NCI-H526 treated with DMSO at 0.1 percent for 48 hours (cell line): ENCODE measurements around the gene FOSL1.

Source experiments
- DNase-seq: peaks from one replicate; lab custom pipeline; 2025; lab: John Stamatoyannopoulos, UW

Gene FOSL1

GRCh38 chr11:65900125-65900898 is at the start of gene FOSL1:
TSS of gene FOSL1 (minus strand) at chr11:65900388. CDS start at chr11:65900339, 49 bp downstream.
- DNase-seq, result peak; percentile 77

DNA sequence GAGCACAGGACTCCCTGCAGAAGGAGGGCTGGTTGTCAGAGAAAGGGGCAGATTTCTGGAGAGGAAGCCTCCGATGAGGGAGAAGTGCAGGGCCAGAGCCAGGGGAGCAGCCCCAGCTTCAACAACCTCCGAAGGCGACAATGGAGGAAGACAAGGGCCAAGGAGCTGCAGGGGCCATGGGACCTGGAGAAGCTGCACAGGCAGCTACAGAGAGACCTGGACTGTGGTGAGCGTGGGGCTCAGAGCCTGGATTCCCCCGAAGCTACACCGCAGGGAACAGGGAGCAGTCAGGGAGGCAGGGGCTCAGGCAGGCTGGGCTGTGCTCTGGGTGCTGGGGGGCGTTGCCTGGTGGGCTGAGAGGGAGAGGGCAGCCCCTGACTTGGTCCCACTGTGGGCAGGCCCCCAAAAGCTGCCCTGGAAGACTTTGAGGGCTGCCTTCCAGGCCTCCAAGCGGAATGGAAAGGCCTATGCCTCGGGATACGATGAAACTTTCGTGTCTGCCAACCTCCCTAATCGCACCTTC is 47.5 kb upstream of the FOSL1 start:
- no peak for DNase-seq

DNA sequence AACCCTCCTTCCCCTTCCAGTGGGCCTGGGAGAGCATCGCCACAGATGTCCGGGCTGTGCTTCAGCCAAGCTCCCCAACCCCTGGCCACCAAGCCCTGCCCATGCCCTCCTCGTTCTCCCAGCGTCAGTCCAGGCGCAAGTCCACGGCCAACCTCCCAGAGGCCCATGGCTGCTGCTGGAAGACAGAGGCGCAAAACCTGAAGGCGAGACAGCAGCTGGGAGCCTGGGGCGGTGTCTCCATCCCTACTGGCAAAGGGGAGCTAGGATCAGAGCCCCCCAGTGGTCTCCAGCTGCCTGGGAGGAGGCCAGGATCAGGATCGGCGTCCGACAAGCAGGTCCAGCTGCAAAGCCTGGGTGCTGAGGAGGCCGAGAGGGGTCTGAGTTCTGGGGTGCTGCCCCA is 46.9 kb upstream of the FOSL1 start:
- no peak for DNase-seq

- no peak for DNase-seq
These were observed 46.5 kb upstream of the FOSL1 start for GRCh38 chr11:65946655-65947054.

GRCh38 chr11:65945941-65946558 is 45.9 kb upstream of the FOSL1 start:
- DNase-seq, result no peak

DNA sequence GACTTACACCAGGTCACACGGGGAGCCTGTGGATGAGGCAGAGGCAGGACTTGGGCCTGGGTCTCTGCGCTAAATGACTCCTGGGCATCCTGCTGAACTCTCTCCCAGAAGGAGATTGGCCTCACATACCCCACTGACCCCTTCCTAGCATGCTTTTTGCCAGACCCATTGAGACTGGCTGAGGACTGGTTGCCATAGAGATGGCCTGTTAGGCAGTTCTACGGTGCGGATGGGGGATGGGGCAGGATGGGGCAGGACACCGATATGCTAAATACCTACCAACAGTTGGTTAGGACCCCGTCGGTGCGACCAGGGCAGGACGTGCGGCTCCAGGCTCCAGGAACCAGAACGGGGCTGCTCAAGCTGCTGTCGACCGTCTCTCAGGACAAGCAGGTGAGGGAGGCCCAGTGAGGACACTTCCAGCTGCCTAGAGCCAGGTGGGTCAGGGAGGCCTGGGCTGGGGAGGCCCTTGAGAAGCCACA is 45.3 kb upstream of the FOSL1 start, which contains the start of gene TSGA10IP:
TSGA10IP (plus strand) TSS at position 51 of the 482 bp plus-strand sequence; CDS start at position 247, 196 bp downstream.
- DNase-seq, result no peak

DNA sequence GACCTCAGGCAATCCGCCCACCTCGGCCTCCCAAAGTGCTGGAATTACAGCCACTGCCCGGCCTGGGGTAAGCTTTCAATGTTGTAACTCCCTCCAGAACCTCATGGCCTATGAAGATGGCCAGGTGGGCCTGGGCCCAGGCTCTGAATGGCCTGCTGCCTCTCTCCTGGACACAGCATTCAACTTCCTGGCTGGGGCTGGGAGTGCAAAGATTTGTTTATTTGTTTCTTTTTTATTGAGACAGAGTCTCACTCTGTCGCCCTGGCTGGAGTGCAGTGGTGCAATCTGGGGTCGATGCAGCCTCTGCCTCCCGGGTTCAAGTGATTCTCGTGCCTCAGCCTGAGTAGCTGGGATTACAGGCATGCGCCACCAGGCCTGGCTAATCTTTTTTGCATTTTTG is 44.6 kb upstream of the FOSL1 start:
- no peak for DNase-seq

DNA sequence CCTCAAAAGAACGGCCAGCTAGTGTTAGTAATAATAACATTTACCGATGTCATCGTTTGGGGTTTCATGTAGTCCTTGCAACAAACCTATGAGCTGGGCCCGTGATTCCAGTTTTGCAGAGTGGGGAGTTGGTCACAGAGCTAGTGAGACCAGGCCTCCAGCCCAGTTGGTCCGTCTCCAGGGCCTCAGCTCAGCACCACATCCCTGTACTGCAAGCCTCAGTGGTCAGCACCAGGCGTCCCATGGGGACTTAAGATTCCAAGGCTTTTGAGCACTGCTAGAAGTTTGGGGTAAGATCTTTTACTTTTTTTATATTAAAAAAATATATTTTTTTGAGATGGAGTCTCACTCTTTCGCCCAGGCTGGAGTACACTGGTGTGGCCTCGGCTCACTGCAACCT is 44.0 kb upstream of the FOSL1 start:
- DNase-seq, result no peak

GRCh38 chr11:65942531-65942930 is 42.3 kb upstream of the FOSL1 start:
- no peak for DNase-seq

- DNase-seq, result no peak
These were observed 41.6 kb upstream of the FOSL1 start for GRCh38 chr11:65941720-65942310.

DNA sequence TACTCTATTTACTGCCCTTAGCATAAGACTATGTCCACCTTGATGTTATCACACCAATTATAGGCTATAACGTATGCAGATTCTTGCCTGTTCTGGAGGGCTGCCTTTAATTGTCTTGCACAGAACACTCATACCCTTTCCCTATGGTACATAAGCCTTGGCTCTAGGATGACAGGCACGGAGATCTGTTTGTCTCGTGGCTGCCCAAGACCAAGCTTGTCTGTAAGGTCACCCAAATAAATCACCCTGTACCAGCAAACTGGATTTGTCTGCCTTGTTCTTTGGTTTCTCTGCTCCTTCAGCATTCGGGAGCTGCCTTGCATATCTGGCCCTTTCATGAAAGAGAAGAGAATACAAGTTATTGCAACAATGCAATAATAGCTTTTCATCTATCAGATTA is 37.6 kb upstream of the FOSL1 start:
- DNase-seq, result no peak

DNA sequence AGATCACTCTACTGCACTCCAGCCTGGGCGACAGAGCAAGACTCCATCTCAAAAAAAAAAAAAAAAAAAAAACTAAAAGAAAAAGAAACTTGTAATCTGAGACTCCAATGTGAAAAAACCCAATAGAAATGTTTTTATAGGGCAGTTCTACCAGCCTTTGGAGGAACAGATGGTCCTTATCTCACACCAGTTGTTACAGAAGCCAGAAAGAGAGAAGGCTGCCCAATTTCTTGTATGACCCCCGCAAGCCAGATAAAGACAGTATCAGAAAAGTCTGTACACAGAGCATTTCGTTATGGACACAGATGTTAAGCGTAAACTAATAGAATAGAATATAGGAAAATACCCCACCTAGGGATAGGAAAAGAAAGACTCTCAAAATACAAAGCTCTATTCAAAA is 33.8 kb upstream of the FOSL1 start:
- no peak for DNase-seq

- DNase-seq, result no peak
These were observed 32.4 kb upstream of the FOSL1 start for GRCh38 chr11:65932558-65932919.

- DNase-seq, result no peak
These were observed 31.8 kb upstream of the FOSL1 start for GRCh38 chr11:65931773-65932557.

GRCh38 chr11:65928667-65929066 is 28.5 kb upstream of the FOSL1 start:
- no peak for DNase-seq

DNA sequence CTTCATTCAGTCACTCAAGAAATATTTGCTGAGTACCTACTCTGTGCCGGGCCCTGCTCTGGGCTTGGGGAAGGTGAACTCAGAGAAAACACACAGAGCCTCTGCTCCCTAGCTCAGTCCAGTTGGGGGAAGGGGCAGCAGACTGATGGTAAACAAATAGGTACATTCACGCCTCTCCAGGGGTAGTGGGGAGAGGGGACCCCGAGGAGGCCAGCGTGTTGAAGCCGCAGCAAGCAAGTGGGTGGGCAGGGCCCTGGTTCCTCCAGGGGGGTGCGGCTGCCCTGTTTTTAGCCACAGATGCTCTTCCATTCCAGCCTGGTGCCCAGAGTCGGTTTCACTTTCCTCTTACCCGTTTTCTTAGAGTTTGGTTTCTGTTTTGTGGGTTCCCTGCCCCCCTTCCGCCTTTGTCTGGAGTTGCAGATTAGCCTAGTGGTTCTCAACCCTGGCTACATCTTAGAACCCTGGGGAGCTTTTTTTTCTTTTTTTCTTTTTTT is 27.8 kb upstream of the FOSL1 start:
- DNase-seq, result no peak

DNA sequence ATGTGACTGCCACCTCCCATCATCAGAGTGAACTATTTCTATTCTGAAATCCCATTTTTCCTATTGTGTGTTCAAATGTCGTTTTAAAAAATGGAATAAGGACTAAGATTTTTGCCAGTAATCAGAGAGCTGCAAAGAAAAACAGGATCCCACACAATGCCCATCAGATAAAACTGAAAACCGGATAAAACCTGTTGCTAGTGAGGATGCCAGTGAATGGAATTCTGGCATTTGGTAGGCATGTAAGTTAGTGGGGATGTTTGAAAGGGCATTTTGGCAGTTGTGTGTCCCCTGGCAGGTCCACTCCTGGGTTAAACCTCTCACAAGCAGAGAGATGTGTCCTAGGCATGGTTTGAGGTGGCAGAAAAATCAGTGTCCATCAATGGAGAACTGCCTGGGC is 25.2 kb upstream of the FOSL1 start:
- no peak for DNase-seq

- no peak for DNase-seq
These were observed 22.4 kb upstream of the FOSL1 start for GRCh38 chr11:65922565-65922964.

DNA sequence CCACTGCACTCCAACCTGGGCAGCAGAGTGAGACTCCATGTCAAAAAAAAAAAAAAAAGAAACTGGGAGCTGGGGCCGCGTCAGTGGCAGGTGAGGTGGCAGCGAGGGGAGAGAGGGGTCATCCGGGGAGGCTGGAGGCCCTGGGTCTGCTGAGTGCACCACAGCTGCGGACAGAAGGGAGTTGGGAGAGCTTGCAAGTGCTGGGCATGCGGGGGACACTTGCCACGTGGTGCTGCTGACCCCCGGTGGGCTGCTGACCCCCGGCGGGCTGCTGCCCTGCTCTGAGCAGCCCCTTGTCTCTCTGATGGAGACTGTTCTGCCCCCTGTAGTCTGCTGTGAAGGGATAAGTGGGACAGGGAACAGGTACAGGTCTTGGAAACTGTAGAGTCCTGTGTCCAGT is 21.7 kb upstream of the FOSL1 start:
- no peak for DNase-seq

GRCh38 chr11:65921033-65921555 is 20.9 kb upstream of the FOSL1 start:
- no peak for DNase-seq

DNA sequence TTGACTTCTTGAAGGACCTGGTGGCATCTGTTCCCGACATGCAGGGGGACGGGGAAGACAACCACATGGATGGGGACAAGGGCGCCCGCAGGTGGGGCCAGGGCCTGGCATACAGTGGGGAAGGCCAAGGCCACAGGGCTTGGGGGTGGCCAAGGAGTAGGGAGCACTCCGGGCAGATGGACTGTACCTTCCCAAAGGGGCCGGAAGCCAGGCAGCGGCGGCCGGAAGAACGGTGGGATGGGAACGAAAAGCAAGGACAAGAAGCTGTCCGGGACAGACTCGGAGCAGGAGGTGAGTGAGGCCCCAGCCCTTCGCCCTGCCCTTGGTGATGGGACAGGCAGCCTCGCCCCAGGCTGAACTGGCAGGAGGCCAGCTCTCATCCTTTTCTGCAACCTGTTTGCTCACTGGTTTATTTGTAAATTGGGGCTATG is 20.2 kb upstream of the FOSL1 start:
- DNase-seq, result no peak
